NB4 (cell line): ENCODE results near the gene SERPINA1.

Source experiments
- DNase-seq: peaks from one replicate; pipeline ENCODE4 v3.0.0; 2010; ENCODE audit warnings: low read depth
- H3K4me3 ChIP-seq: one replicate; pipeline ENCODE4 v1.5.1; 2011; ENCODE audit warnings: mild to moderate bottlenecking, low read depth, low read length, moderate library complexity
- CTCF ChIP-seq: IDR thresholded peaks from one replicate; pipeline ENCODE4 v1.5.1; 2012; ENCODE audit warnings: low read depth, low read length
- MAX ChIP-seq: IDR thresholded peaks from 2 replicates; pipeline ENCODE4 v1.6.1; 2011; ENCODE audit warnings: low read depth, low read length
- MYC ChIP-seq: IDR thresholded peaks from 2 replicates; pipeline ENCODE4 v1.6.1; 2011; ENCODE audit warnings: low read depth, low read length
- POLR2A ChIP-seq: IDR thresholded peaks from 2 replicates; pipeline ENCODE4 v1.6.1; 2011; ENCODE audit warnings: mild to moderate bottlenecking; ENCODE audit not compliant: insufficient read length; ENCODE audit errors: extremely low read depth

Gene SERPINA1

GRCh38 chr14:94407906-94408305 lies 19.5 kb upstream of the SERPINA1 start:
- DNase-seq = no peak
- no peak overlapping the region for H3K4me3 ChIP-seq
- TF ChIP-seq MYC (no peak), MAX (no peak), CTCF (no peak), POLR2A (no peak)

GRCh38 chr14:94406910-94407309 lies 18.5 kb upstream of the SERPINA1 start:
- TF ChIP-seq MYC = no peak
- TF ChIP-seq POLR2A = no peak
- TF ChIP-seq CTCF = no peak
- TF ChIP-seq MAX = no peak
- H3K4me3 ChIP-seq = no peak overlapping the region
- no peak for DNase-seq

GRCh38 chr14:94405486-94405885 lies 17.1 kb upstream of the SERPINA1 start:
- H3K4me3 ChIP-seq = no peak overlapping the region
- DNase-seq = no peak
- no peak for TF ChIP-seq MYC
- TF ChIP-seq POLR2A = no peak
- no peak for TF ChIP-seq CTCF
- no peak for TF ChIP-seq MAX

- TF ChIP-seq MAX = no peak
- no peak for TF ChIP-seq CTCF
- no peak for TF ChIP-seq MYC
- TF ChIP-seq POLR2A = no peak
- no peak overlapping the region for H3K4me3 ChIP-seq
- DNase-seq = no peak
These were observed 16.2 kb upstream of the SERPINA1 start for GRCh38 chr14:94404561-94404960.

- DNase-seq = no peak
- H3K4me3 ChIP-seq = no peak overlapping the region
- no peak for TF ChIP-seq MAX
- no peak for TF ChIP-seq CTCF
- no peak for TF ChIP-seq POLR2A
- no peak for TF ChIP-seq MYC
These were observed 15.0 kb upstream of the SERPINA1 start for GRCh38 chr14:94403312-94403932.

GRCh38 chr14:94401083-94401482 lies 12.7 kb upstream of the SERPINA1 start:
- DNase-seq = no peak
- TF ChIP-seq POLR2A = no peak
- TF ChIP-seq CTCF = no peak
- TF ChIP-seq MAX = no peak
- TF ChIP-seq MYC = no peak
- H3K4me3 ChIP-seq = no peak overlapping the region
